ENCODE data around the gene F2R. TPM values are rescaled to one million over a fixed set of nuclear protein-coding genes. Genes with fewer than 3 reads are reported as not detected.

Gene F2R
- total RNA-seq, 4 donors from 2014 or later, result 9.4 to 38.7 (median 16.7) TPM

DNA sequence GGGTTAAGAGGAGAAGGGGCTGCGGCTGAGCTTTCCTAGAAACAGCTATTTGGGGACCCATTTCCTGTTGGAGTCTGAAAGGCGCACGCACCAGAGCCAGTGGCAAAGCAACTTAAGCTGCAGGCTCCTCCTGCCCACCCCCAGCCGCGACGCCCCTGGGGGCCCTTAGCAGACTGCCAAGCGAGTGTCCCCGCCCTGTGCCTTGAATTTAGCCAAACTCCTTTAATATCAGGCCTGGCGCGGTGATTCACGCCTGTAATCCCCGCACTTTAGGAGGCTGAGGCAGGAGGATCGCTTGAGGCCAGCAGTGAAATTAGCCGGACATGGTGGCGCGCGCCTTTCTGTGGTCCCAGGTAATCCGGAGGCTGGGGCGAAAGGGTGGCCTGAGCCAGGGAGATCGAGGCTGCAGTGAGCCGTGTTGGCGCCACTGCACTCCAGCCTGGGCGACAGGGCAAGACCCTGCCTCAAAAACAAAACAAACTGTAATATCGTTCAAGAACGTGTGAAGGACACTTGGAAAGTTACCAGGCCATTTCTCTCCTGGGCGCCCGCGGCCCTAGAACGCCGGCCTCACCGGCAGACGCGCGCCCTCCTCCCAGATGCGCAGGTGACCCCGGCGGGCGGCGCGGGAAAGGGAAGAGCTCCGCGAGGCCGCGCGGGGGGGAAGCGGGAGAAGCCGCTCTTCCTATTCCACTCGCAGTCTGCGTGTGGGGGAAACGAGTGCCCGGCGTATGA is 1.0 kb upstream of the F2R start:
- no peak for DNase-seq
- peak overlapping the region; percentile 65 to 74 for H3K27ac ChIP-seq
- peaks cover 0 to 4% of the 10 kb centered on the region in 2 donors for H3K4me1 ChIP-seq
- H3K36me3 ChIP-seq, result no peaks in the 10 kb centered on the region
- H3K4me3 ChIP-seq, result peak overlapping the region; percentile 33 to 66
- intact Hi-C loops (cut with DNase I; ENCODE audit: low total_unique reads), result no loop called here
- TF ChIP-seq, protein P1, sequence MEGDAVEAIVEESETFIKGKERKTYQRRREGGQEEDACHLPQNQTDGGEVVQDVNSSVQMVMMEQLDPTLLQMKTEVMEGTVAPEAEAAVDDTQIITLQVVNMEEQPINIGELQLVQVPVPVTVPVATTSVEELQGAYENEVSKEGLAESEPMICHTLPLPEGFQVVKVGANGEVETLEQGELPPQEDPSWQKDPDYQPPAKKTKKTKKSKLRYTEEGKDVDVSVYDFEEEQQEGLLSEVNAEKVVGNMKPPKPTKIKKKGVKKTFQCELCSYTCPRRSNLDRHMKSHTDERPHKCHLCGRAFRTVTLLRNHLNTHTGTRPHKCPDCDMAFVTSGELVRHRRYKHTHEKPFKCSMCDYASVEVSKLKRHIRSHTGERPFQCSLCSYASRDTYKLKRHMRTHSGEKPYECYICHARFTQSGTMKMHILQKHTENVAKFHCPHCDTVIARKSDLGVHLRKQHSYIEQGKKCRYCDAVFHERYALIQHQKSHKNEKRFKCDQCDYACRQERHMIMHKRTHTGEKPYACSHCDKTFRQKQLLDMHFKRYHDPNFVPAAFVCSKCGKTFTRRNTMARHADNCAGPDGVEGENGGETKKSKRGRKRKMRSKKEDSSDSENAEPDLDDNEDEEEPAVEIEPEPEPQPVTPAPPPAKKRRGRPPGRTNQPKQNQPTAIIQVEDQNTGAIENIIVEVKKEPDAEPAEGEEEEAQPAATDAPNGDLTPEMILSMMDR (IDR thresholded peaks at IDR 0.05), result no peak
- TF ChIP-seq POLR2A (IDR thresholded peaks at IDR 0.05), result no peak
- H3K9me3 ChIP-seq, result no peaks in the 10 kb centered on the region
- H3K27me3 ChIP-seq, result no peaks in the 10 kb centered on the region

DNA sequence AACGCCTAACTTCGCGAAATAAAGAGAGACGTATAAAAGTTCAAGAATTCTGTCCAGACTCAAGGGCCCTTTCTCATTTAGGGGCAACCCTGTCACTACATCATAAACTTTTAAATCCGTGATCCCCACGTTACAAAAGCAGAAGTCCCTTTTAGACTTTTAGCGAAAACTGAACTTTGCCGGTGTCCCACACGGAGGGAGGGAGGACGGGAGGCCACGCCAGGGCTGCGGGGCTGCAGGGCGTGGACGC is 515 bp upstream of the F2R start:
- no peak for DNase-seq
- no peaks in the 10 kb centered on the region for H3K27me3 ChIP-seq
- no peak for TF ChIP-seq POLR2A (IDR thresholded peaks at IDR 0.05)
- TF ChIP-seq, protein P1 (IDR thresholded peaks at IDR 0.05), result no peak
- H3K4me1 ChIP-seq, result peaks cover 0 to 4% of the 10 kb centered on the region in 2 donors
- intact Hi-C loops (cut with DNase I; ENCODE audit: low total_unique reads), result no loop called here
- peak overlapping the region; percentile 65 to 74 for H3K27ac ChIP-seq
- no peaks in the 10 kb centered on the region for H3K36me3 ChIP-seq
- H3K4me3 ChIP-seq, result peak overlapping the region; percentile 33 to 66
- H3K9me3 ChIP-seq, result no peaks in the 10 kb centered on the region

DNA sequence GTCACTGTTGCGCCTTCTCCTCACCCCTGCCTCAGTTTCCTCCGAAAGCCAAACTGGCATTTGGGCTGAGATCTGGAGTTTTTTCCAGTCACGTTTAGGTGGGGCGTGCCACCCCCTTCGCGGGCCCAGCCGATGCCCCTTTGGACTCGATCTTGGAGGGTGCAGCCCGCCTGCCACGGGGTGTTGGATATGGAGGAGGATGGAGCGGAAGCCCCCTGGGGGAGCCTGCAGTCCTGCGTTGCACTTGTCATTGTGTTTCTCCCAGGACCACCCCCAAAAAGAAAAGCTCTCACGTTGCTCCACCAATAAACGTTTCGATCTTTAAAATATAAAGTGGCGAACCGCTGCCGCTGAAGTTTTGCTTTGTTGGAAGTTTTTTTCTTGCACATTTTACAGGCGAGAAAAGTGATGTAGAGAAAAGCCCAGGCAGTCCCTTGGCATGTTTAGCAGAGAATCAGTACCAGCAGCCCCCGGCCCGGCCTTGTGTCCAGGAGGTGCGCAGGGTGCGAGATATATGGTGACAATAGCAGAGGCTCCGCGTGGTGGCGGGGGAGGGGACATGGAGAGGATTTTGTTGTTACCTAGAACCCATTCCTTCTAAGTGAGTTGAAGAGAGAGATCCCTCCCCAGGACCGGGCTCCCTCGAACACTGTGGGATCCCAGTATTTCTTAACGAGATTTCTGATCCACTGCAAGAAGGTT is 681 bp downstream of the F2R start:
- Histone ChIP-seq H3K9me3 (no peaks in the 10 kb centered on the region), H3K27ac (peak overlapping the region; percentile 65 to 74), H3K27me3 (no peaks in the 10 kb centered on the region), H3K4me3 (peak overlapping the region; percentile 33 to 66), H3K36me3 (no peaks in the 10 kb centered on the region), H3K4me1 (peaks cover 0 to 4% of the 10 kb centered on the region in 2 donors)
- intact Hi-C loops (cut with DNase I; ENCODE audit: low total_unique reads), result no loop called here
- TF ChIP-seq, protein P1 (IDR thresholded peaks at IDR 0.05), result no peak
- no peak for DNase-seq

DNA sequence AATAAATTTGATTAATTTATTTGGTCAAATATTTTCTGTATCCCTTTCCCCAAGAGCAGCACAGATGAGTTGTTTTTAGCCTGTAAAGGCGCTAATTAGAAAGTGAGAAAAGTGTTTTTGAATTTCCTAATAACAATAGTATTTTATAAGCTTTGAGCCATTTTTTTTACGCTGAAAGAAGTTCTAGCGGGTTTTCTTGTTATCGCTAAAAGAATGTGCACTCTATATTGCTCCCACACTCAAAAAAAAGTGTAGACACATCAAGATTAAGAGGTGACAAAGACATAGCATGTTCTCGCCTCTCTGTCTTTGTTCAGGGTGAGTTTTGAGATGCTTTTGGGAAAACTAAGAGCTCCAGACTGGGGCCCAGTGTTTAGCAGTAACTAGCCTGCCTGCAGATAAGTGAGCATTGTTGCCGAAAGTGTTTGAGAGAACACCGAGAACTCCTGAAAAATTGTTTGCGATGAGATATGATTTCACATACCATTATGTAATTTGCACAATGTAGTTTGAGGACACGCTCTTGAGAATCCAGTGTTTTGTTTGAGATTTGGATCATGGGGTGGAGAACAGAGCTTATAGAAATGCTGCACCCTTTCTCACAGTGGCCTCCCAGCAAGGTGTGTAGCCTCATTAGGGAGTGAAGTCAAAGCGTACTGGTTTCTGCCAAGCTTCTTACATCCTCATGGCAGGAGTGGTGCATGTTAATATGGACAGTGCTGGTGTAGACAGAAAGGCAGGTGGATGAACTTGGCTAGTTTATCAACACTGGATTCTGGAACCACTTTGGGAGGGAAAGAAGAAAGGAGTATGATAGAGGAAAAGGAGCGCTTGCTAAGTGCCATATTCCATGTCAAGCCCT is 1.5 kb downstream of the F2R start:
- Histone ChIP-seq H3K4me3 (peak overlapping the region in 1 of 2 donors; percentile 33), H3K27me3 (no peaks in the 10 kb centered on the region)

More for the DNA sequence above, 1.5 kb downstream of the F2R start:
- DNase-seq, result no peak
- TF ChIP-seq POLR2A (IDR thresholded peaks at IDR 0.05), result no peak
- TF ChIP-seq, protein P1 (IDR thresholded peaks at IDR 0.05), result no peak
- Histone ChIP-seq H3K9me3 (no peaks in the 10 kb centered on the region), H3K27ac (peak overlapping the region in 1 of 2 donors; percentile 74), H3K36me3 (no peaks in the 10 kb centered on the region), H3K4me1 (peaks cover 0 to 4% of the 10 kb centered on the region in 2 donors)
- intact Hi-C loops (cut with DNase I; ENCODE audit: low total_unique reads), result no loop called here
